Brain microvascular endothelial cell (primary cell): ENCODE data around the gene DRAM1.

Experiments
- DNase-seq: peaks from one replicate; pipeline ENCODE4 v3.0.0-alpha.2; 2020
- H3K27ac ChIP-seq: fragments of 250-450 bp; sonication (Bioruptor Pico); 2 replicates; pipeline ENCODE4 v1.5.1; 2020; ENCODE audit warnings: mild to moderate bottlenecking, moderate library complexity
- H3K27me3 ChIP-seq: fragments of 250-450 bp; sonication (Bioruptor Pico); replicated peaks from 2 replicates; pipeline ENCODE4 v1.5.1; 2020; ENCODE audit warnings: mild to moderate bottlenecking
- H3K36me3 ChIP-seq: fragments of 250-450 bp; sonication (Bioruptor Pico); replicated peaks from 2 replicates; pipeline ENCODE4 v1.5.1; 2020; ENCODE audit warnings: mild to moderate bottlenecking
- H3K4me3 ChIP-seq: 2 replicates; pipeline ENCODE4 v1.5.1; 2011; ENCODE audit warnings: low read depth, mild to moderate bottlenecking, control low read depth, low read length, moderate library complexity
- CTCF ChIP-seq: IDR thresholded peaks from 2 replicates; pipeline ENCODE4 v1.5.1; 2011; ENCODE audit warnings: low read depth, mild to moderate bottlenecking, moderate library complexity, low read length, control low read depth, inconsistent platforms; ENCODE audit errors: missing control alignments
- in situ Hi-C: cut with HindIII; loops from 2 replicates; pipeline ENCODE4 v1.10.0; 2017; ENCODE audit warnings: low sequenced_read_pairs, low pct_ligation_motif_present

Gene DRAM1

DNA sequence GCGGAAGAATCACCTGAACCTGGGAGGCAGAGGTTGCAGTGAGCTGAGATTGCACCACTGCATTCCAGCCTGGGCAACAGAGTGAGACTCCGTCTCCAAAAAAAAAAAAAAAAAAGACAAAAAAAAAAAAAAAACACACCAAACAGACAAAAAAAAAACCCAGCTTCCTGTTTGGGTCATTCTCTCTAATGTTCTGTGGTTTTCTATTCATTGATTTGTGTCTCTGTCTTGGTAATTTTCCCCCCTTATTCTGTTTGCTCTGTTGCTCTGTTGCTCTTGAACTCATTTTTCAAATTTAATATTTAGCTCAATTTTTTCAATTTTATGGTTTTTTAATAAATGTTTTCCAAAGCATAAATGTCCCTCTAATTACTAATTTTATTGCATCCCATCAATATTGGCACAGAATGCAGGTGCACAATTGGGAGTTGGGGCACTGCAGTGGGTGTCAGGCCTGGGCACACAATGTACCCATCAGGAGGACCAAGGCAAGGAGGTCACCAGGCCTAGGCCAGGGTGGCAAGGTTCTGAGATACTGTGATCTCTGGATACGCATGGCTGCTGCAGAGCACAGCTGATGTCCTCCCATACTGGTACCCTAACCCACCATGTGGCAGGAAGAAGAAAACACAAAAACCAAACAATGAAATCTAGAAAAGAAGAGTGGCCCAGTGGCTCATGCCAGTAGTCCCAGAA, 38.6 kb upstream of the DRAM1 start:
- Histone ChIP-seq H3K4me3 (no peak overlapping the region), H3K27me3 (no peaks in the 10 kb centered on the region), H3K36me3 (no peaks in the 10 kb centered on the region), H3K27ac (no peak overlapping the region)
- no peak for TF ChIP-seq CTCF
- in situ Hi-C loops, result no loop called here
- no peak for DNase-seq

GRCh38 chr12:101839324-101840283, 37.8 kb upstream of the DRAM1 start:
- H3K27ac ChIP-seq, result no peak overlapping the region
- in situ Hi-C loops, result no loop called here

GRCh38 chr12:101841069-101841468, 36.3 kb upstream of the DRAM1 start:
- Histone ChIP-seq H3K27me3 (no peaks in the 10 kb centered on the region), H3K4me3 (no peak overlapping the region), H3K27ac (no peak overlapping the region), H3K36me3 (no peaks in the 10 kb centered on the region)
- in situ Hi-C loops, result no loop called here
- TF ChIP-seq CTCF, result no peak
- no peak for DNase-seq

More at GRCh38 chr12:101839324-101840283, 37.8 kb upstream of the DRAM1 start:
- DNase-seq, result peak; percentile 59
- no peaks in the 10 kb centered on the region for H3K27me3 ChIP-seq
- no peaks in the 10 kb centered on the region for H3K36me3 ChIP-seq
- no peak overlapping the region for H3K4me3 ChIP-seq
- peak; percentile 90 for TF ChIP-seq CTCF

DNA sequence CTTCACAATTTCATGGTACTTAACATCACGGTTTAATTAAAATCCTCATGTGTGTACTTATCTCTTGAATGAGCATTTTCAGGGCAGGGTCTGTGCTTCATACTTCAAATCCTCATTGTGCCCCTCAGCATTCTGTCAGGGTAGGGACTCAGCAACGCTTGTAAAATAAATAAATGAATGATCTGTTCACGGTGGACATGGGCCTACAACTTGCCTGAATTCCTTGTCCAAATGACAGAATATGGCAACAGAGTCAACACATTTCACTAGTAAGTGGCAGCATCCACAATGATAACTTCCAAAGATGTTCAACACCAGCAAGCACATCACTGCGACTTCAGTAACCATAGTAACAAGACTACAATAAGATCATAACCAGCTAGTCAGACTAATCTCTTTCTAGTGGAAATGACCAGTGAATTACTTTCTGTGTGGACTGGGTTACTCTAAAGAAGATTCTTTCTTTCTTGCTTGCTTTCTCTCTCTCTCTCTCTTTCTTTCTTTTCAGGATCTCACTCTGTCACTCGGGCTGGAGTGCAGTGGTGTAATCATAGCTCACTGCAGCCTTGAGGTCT, 32.2 kb upstream of the DRAM1 start:
- in situ Hi-C loops, result no loop called here
- no peaks in the 10 kb centered on the region for H3K36me3 ChIP-seq

DNA sequence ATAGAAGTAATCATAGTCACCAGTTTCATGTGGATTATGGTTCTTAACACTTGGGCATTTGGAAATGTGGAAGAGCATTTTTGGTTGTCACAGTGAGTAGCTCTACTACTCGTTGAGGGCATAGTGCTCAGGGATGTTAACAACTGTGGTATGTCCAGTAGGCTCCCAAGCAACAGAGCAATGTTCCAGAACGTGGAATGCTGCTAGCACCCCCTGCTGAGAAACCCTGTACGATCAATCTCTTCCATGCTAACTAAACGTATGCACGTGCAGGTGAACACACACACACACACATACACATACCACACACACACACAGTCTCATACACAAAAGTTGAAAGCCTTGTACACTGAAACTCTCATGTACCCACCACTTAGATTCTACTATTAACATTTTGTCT, 30.1 kb upstream of the DRAM1 start:
- no peak overlapping the region for H3K27ac ChIP-seq
- no peaks in the 10 kb centered on the region for H3K27me3 ChIP-seq
- no peak for TF ChIP-seq CTCF
- H3K4me3 ChIP-seq, result no peak overlapping the region
- DNase-seq, result no peak
- no peaks in the 10 kb centered on the region for H3K36me3 ChIP-seq
- in situ Hi-C loops, result no loop called here

More for the DNA sequence above, 32.2 kb upstream of the DRAM1 start:
- no peak overlapping the region for H3K27ac ChIP-seq
- DNase-seq, result no peak
- no peak overlapping the region for H3K4me3 ChIP-seq
- no peak for TF ChIP-seq CTCF
- H3K27me3 ChIP-seq, result no peaks in the 10 kb centered on the region
